Measurements from ENCODE around the gene TUSC1.
"Not testable (repeated sequence)": the region's sequence is repeated elsewhere in the genome, so short reads cannot be mapped to it uniquely, and the experiment has no call there.

TUSC1 gene

DNA sequence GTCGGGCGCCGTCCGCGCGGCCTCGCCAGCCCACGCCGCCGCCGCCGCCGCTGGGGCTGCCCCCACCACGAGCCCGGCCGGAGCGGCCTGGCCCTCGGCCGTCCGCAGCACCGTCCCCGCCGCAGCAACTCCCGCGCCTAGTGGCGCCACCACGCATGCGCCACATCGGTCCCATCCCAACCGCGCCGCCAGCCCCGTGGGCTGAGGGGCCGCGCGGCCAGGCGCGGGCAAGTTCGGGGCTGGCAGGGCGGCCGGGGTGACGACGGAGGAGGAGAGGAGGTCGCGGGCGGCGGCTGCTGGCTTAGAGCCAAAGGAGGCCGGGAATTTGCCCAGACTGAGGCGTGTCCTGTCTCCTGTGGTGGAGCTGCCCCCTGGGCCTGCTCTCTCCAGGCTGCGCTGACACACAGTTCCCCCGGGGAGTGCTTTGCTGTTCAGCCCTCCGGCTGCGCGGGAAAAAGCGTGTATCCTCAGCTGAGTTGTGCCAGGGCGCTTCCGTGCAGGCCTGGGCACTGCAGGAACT is at the start of gene TUSC1:
TUSC1 (minus strand) TSS at position 298 of the 520 bp plus-strand sequence; CDS start at position 166, 132 bp downstream.
- DNase-seq (ENCODE audit: low read depth) = no peak

DNA sequence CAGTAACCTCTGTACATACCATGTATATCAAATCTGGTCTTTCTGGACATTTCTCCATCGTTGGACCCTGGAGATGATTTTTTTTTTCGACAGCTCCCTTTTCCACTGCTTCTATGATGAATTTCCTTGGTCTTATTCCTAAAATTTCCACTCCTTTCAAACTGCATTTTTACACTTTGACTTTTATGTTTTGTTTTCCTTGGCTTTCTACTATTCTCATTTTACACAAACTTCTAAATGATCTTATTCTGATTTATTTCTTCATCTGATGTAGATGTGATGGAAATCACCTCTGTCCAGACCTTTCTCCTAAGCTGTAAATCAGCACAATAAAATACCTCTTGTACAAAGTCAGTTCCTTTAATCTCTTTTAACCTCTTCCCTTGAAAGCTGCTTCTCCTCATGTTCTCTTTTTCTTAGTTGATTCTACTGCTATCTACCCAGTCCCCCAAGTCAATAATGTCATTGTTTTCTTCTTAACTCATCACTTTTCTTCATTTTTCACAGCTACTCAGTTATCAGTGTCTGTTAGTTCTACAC is 48.7 kb upstream of the TUSC1 start:
- DNase-seq (ENCODE audit: low read depth) = no peak

DNA sequence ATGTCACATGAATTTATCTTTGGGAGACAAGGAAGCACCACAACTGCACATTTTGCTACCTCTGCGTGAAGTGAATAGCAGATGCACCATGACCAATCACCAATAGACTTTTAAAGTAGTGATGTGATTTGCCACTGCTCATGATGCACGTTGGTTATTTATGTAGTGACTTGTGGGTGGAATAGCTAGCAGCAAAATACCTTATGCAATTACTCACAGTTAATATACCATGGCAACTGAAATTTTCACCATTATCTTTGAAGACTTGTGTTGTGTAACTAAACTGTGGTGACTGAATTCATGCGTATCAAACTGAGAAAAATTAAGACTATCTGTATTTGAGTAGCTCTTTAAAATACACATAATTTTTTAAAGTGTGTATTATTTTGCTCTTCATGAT is 46.2 kb upstream of the TUSC1 start:
- DNase-seq (ENCODE audit: low read depth) = no peak

DNA sequence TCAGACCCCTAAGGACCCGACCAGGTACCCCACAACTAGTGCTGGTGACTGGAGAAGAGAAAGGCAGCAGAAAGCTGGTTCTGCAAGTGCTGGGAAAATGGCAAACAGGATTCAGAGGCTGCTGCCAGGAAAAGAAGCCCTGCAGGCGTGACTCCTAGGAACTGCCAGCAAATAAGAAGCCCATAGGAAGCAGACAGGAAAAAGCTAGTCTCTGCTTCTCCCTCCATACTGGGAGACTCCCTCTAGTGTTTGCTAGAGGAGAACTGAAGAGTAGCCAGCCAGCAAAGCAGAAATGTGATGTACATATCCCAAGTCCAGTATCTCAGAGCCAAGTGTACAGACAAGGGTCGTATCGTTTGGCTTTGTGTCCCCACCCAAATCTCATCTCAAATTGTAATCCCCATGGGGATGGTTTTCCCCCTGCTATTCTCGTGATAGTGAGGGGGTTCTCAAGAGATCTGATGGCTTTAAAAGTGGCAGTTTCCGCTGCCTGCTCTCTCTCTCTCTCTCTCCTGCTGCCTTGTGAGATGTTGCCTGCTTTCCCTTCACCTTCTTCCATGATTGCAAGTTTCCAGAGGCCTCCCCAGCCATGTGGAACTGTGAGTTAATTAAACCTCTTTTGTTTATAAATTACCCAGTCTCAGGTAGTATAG is 38.1 kb upstream of the TUSC1 start:
- no peak for DNase-seq (ENCODE audit: low read depth)

DNA sequence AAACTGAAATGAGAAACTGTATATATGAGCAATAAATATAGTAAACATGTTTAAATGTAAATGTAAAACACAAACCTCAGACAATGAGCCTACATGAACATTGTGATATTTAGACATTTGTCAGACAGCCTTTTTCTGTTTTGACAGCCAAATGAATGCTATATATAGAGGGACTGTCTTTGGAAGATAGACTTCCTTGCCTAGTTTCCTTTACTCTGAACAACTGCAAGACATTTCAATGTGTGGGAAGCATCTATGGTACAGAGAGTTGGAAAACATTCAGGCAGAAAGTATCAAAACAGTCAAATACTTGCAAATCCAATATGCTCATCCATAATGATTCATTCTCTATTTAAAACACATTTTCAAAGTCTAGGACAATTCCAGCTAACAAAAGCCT is 31.7 kb upstream of the TUSC1 start:
- no peak for DNase-seq (ENCODE audit: low read depth)

DNA sequence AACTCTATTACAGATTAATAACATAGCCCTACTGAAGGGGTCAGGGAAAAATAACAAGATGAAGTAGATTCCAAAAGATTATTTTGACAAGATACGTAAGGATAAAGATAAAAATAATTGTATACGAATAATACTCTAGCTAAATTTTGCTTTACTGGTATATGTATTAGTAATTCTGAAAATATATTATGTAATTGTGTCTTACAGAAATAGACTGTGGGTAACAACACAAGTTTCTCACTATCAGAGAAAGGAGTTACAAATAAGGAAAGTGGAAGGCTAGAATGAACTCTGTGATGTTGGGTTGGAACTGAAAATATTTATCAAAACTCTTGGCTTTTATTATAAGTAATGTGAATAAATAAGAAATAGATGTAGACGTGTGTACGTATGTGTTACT is 26.6 kb upstream of the TUSC1 start:
- no peak for DNase-seq (ENCODE audit: low read depth)

DNA sequence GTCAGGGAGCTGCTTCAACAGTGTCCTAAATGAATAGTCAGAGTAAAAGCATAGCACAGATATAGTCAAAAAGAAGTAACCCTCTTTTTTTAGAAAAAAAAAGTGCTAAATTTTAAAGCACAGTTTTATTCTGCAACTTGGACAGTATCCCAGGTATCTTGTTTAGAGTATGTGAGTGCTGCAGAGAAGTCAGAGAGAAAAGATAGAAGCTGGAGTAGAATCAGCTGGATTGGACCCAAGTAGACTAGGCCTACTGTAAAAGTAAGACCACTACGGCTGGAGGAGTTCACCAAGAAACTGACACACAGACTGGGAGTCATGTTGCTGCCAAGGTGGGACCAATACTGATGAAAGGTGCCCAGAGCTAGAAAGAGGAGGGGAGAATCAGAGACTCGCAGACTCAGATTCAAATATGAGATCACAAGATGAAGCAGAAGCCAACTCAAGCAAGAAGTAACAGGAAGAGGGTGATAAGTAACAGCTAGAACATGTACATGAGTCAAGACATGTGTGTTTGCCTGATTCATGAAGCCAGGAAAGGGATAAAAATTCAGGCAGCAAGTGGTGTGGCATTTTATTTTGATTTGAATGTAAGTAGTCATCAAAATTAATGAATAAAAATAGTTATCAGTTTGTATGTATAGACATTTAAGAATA is 25.6 kb upstream of the TUSC1 start:
- DNase-seq (ENCODE audit: low read depth) = no peak

DNA sequence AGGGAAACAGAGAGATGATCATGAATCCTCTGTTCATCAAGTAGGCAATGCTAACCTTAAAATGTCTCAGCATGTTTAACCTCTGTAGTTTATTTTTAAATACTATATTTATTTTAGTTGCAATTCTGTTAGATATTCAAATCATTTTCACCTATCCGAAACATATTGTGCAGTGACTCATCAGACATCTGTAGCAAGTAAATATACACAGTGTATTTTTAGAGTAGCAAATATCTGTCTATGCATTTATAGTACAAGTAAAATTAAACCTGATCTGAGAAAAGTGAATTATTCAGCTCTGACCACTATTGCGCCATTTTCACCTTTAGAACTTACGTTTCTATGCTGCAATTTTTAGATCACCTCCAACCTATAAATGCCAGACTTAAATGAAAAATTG is 24.3 kb upstream of the TUSC1 start:
- DNase-seq (ENCODE audit: low read depth) = no peak

DNA sequence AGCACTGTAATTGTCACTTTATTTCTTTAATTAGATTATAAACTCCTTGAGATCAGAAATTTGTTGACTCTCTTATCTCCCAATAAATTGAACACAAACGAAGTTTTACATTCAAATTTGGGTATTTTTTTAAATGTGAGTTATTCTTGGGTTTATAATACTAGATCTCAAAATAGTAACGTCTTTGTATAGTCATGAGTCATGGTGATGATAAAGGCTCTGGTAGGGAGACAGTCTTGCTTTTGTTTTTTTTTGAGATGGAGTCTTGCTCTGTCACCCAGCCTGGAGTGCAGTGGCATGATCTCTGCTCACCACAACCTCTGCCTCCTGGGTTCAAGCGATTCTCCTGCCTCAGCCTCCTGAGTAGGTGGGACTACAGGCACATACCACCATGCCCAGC is 22.7 kb upstream of the TUSC1 start:
- DNase-seq (ENCODE audit: low read depth) = not testable (repeated sequence)

DNA sequence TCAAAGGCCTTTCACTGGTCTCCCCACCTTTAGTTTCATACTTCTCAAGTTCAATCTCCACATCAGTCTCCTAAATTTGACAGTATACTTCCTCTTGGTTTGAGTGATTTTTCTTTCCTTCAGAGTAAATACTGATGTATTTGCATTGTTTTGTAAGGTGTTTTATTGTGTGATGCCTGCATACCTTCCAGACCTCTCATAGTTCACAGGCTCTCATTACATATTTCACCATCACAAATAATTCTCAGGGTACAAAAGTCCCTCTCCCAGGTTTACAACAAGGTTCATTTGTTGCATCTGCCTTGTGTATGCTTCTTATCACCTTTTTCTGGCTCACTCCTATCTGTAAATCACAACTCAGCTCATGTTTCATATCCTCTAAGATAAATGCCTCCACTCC is 22.2 kb upstream of the TUSC1 start:
- DNase-seq (ENCODE audit: low read depth) = no peak

DNA sequence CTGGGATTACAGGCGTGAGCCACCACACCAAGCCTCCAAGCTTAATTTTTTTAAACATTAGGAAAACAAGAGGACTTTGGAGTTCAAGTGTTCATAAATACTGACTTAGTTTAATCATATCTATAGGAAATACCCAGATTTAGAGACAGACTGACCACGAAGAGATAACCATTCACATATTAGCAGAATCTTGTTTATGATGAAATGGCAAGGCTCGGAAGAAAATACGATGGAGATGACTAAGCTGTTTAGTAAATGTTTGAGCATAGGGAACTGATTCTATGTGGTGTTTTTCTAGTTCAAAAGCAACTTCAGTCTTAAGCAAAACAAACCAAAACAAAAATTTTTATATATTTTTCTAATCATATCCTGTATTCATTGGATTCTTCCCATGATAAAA is 13.5 kb upstream of the TUSC1 start:
- no peak for DNase-seq (ENCODE audit: low read depth)

DNA sequence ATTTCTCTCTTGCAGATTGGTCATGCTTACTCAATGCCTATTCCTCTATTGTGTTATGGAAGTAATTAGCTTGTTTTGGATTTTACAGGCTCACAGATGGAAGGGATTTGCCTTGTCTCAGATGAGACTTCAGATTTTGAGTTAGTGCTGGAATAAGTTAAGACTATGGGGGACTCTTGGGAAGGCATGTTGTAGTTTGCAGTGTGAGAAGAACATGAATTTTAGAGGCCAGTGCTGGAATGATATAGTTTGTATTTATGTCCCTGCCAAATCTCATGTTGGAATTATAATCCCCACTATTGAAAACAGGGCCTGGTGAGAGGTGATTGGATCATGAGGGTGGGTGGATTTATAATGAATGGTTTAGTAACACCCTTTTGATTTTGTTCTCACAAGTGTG is 6.1 kb upstream of the TUSC1 start:
- DNase-seq (ENCODE audit: low read depth) = no peak

DNA sequence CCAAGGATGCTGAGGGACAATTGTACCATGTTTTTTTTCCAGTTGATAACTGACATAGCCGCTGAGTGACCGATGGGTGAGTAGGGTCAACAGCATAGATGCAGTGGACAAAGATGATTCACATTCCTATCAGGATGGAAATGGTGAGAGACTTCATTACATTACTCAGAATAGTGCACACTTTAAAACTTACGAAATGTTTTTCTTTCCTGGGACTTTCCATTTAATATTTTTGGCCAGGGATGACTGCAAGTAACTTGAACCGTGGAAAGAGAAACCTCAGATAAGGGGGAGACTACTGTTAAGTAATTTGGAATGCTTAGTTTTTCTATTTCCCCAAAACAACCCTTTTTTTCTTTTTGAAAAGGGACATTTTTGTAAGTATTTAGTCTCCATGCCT is 3.0 kb upstream of the TUSC1 start:
- no peak for DNase-seq (ENCODE audit: low read depth)

DNA sequence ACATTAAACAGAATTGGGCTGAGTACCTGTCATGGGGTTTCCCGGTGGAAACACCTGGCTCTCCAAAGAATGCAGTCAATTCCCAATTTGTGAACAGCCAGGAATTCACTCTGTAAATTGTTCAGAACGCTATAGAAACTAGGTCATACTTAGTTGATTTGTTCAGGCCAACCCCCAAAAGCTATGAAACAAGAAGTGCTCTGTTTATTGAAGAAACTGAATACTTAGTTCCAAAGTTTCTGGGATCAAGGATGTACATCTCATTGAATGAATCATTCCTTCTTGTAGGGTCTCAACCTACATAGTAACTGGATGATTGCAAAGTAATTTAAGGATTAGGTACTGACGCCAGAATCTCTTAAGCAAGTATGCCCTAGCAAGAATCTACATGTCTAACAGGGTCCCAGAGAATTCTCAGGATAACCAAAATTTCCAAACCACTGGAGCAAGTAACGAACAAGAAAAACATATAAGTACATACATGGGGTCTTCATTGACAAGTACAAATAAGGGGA is 659 bp upstream of the TUSC1 start:
- no peak for DNase-seq (ENCODE audit: low read depth)

DNA sequence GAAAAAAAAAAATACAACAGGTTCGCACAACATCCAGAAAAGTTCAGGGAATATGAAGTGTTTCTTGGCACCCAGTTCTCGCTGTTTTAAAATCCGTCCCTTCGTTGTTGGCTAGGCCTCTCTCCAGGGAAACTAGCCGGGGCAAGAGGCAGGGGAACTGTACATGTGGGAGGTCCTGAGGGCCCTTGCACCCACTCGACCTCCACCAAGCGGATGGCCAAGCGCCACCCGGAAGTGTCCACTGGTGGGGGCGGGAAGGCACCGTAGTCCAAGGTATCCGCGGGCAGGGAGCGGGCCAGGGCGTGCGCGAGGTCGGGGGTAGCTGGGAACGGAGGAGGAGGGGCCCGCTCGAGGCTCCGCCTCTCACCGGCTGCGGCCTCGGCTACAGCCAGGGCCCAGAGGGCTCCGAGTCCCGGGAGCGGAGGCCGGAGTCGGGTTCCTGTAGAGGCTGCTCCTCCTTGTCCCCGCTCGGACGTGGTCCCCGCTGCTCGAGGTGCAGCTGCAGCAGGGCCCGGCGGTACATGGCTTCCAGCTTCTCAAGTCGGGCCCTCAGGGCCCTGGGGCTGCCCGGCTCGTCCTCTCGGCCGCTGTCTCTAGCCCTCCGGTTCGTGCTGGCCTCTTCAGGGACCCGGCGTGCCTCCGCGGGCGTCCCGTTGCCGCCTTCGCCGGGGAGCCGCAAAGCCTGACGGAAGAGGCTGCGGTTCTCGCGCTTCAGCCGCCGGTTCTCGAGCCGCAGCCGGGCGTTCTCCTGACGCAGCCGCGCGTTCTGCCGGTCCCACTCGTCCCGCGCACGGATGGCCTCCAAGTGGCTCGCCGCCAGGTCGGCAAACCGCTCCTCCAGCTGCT is 720 bp downstream of the TUSC1 start:
- DNase-seq (ENCODE audit: low read depth) = no peak

DNA sequence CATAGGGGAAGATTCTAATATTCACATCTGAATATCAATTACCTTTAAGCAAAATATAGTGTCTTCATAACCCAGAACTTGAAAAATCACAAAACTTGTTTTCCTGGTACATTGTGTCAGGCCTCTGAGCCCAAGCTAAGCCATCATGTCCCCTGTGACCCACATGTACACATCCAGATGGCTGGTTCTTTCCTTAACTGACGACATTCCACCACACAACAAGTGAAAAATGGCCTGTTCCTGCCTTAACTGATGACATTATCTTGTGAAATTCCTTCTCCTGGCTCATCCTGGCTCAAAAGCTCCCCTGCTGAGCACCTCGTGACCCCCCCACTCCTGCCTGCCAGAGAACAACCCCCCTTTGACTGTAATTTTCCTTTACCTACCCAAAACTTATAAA is 2.4 kb downstream of the TUSC1 start:
- not testable (repeated sequence) for DNase-seq (ENCODE audit: low read depth)

DNA sequence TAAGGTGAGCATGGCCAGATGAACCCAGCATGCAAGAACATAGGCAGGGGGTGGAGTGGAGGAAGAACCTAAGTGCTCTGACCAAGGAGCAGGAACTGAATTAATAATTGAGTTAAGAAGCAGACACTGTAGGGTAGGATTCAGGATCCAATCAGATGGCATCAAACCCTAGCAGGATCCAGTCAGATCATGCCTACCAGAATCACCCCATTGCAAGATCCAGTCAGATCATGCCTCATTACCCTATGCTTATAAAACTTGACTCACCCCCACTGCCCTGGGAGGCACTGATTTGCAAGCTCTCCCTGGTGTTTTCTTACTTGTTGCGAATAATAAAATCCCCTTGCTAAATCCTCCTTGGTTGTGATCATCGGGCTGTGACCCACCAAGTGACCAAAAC is 19.7 kb downstream of the TUSC1 start:
- DNase-seq (ENCODE audit: low read depth) = no peak

DNA sequence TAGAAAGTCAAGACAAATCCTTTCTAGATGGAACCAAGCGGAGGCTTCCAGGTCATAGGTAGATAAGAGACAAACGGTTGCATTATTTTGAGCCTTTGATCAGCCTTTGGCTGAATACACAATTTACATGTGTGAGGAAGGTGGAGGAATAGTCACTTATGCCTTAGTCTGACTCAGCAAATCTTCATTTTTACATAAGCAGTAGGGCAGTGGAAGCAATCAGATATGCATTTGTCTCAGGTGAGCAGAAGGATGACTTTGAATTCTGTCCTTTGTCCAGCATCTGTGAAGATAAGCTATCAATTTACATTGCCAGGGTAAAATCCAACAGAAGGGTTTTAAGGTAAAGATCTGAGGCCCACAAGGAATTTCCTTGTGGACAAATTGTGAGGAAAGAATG is 23.8 kb downstream of the TUSC1 start:
- DNase-seq (ENCODE audit: low read depth) = no peak

DNA sequence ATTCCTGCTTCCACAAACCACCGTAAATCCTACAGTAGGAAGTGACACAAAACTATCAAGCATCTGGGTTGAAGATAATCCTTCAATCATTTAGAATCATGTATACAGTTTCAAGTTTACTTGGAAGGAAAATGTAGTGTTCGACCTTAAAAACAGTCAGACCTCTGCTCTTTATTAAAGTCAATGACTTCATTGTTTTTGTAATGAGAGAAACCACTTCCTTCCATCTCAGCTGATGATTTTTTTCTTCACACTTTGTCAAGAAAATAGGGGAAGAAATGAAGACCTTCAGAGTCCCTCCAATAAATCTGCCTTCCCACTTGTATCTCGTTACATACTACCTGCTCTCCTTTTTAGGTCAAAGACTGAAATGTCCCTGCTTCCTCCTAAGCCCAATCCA is 30.1 kb downstream of the TUSC1 start:
- DNase-seq (ENCODE audit: low read depth) = no peak

DNA sequence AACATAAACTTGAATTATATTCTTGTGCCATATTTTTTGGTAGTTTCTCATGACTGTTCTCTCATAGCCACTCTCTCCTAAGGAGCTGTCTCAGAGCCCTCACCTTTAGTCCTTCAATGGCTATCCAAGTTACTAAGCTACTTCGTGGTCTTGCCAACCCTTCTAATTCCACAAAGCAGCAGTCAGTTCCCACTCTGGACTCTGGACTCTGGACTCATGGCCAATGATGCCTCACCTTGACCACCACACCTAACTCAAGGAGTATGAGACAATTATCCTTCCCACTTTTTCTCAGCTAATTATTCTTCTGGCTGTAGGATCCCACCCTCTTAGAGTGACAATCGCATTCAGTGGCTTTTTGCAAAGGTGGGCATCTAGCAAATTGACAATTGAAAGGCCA is 42.2 kb downstream of the TUSC1 start:
- DNase-seq (ENCODE audit: low read depth) = no peak

DNA sequence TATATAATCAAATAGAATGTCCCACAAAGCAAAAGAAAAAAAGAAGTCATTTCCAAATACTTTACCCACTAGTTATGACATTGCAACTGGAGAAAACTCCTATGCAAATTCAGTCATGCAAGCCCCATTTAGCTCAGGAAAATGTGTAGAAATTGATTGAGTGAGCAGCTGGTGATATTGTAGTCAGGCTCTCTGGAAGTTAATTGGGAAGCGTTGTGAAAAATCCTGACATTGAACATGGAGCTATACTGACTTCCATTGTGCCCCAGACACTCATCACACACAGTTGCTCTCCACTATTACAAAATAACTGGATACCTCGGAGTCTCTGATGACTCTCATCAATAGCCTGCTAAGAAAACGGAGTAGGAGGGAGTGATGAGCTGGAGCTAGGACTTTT is 49.0 kb downstream of the TUSC1 start:
- DNase-seq (ENCODE audit: low read depth) = no peak

Data from activated T-helper 1 cell treated with Interleukin-2 at 50 U/mL for 16 hours (primary cell).